Coronary artery (tissue), 2 donors: Measurements from ENCODE around the gene CYTH4.

Experiments used
- DNase-seq: peaks from one replicate; pipeline ENCODE4 v3.0.0-alpha.2; 2017; ENCODE audit warnings: low spot score
- H3K27ac ChIP-seq, 2 donors: fragments of 200-600 bp; sonication (generic); one replicate each; pipeline ENCODE4 v1.5.1; 2016 to 2019
- H3K4me3 ChIP-seq: fragments of 200-600 bp; sonication (generic); 2 replicates; pipeline ENCODE4 v1.5.1; 2016; ENCODE audit warnings: mild to moderate bottlenecking, moderate library complexity
- CTCF ChIP-seq: fragments of 200-600 bp; sonication (generic); IDR thresholded peaks from one replicate; pipeline ENCODE4 v1.5.1; 2019; ENCODE audit warnings: antibody characterized with exemption

CYTH4 gene

GRCh38 chr22:37338539-37339246, 56.4 kb downstream of the CYTH4 start:
- H3K27ac ChIP-seq, result no peak overlapping the region
- H3K4me3 ChIP-seq, result no peak overlapping the region
- no peak for DNase-seq
- TF ChIP-seq CTCF, result no peak

- no peak for DNase-seq
- no peak for TF ChIP-seq CTCF
- H3K27ac ChIP-seq, result no peak overlapping the region
- no peak overlapping the region for H3K4me3 ChIP-seq
Measured at GRCh38 chr22:37340331-37341262, 58.3 kb downstream of the CYTH4 start.

- H3K4me3 ChIP-seq, result no peak overlapping the region
- TF ChIP-seq CTCF, result no peak
- no peak overlapping the region for H3K27ac ChIP-seq
- no peak for DNase-seq
Measured at GRCh38 chr22:37342065-37342464, 59.8 kb downstream of the CYTH4 start.

- TF ChIP-seq CTCF, result no peak
- Histone ChIP-seq H3K4me3 (no peak overlapping the region), H3K27ac (no peak overlapping the region)
- DNase-seq, result no peak
Measured at GRCh38 chr22:37343348-37343747, 61.0 kb downstream of the CYTH4 start.

- no peak for DNase-seq
- no peak overlapping the region for H3K27ac ChIP-seq
Measured at GRCh38 chr22:37343863-37344734, 61.8 kb downstream of the CYTH4 start.

More at GRCh38 chr22:37343863-37344734, 61.8 kb downstream of the CYTH4 start:
- H3K4me3 ChIP-seq, result no peak overlapping the region
- no peak for TF ChIP-seq CTCF
